Activated CD4-positive, alpha-beta T cell treated with anti-CD3 and anti-CD28 coated beads for 24 hours (primary cell): ENCODE results near the gene CAMSAP2.

Source experiments
- DNase-seq, 2 donors: peaks; one replicate each; pipeline ENCODE4 v3.0.0-alpha.2; 2020; ENCODE audit warnings: low read depth in 2 of 2

The CAMSAP2 gene

DNA sequence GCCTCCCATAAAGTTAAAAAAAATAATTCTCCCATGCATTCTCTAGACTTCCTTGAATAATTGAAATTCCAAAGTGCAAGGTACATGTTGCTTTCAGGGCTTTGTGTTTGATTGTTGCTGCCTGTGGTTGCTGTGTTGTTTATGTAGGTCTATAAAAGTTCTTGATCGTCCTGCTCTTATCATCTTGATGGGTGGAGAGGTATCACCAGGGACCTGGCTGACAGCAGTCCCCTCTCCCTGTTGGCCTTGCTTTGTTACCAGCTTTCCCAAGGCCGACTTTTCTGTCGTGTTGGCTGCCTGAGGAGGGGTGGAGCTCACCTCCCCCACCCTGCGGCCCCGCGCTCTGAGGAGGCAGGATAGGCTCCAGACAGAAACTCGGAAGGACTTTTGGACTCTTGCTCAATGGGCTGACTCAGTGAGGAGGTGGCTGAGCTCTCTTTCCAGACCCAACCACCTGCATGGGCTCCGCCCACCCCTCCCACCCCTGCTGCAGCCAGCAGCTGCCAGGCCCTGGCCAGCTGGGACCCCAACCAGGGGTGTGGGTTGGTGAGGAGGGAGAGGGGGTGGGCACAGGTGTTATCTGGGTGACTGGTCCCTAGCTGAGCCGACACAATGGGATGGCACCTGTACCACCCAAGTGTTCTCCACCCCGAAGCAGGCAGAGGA, 158.0 kb downstream of the CAMSAP2 start:
- DNase-seq: no peak

DNA sequence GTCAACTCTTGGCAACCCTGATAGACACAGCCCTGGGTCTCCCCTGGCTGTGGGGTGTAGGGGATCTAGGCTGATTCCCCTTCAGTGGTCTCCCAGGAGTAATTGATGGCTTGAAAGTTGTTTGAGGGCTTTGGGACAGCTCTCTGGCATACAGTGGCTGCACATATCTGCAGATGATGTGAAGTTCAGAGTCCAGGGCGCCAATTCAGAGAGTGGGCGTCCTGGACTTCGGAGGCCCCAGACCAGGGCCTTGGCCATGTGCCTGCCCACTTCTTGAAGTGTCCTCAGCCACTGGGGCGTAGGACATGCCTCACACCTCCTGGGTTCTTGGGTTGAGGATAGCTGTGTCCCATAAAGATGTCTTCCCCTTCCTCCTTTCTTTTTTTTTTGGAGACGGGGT, 158.6 kb downstream of the CAMSAP2 start:
- DNase-seq: no peak

DNA sequence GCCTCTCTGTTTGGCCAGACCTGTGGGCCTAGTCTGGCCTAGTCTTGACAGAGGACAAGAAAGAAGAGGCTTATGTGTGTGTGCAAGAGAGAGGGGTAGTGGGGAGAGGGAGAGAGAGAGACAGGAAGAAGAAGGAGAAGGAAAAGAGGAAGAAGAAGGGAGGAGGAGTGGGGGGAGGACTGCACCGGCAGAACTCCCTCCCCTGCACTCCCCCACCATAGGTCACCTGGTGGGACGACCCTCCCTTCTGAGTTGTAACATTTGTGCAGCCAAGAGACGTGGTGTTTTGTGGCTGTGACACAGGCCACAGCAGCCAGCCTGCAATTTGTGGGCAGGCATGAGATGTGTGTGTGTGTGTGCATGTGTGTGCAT, 160.3 kb downstream of the CAMSAP2 start:
- no peak for DNase-seq

DNA sequence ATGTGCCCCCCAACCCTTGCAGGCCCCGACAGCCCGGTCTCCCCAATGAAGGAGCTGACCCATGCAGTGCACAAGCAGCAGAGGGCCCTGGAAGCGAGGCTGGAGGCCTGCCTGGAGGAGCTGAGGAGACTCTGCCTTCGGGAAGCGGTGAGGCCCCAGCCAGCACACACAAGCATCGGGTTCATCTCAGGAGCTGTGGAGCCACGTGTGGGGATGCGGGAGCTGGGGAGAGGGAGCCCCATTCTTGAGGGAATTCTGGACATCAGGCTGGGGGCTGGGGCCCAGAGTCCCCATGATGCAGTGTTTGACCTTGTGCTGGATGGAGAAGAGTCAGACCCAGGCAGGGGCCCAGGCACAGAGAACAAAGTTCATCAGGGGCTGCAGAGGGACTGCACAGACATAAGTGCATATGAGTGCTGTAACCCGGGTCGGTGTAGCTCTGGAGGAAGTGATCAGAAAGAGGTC, 160.8 kb downstream of the CAMSAP2 start:
- DNase-seq: no peak

DNA sequence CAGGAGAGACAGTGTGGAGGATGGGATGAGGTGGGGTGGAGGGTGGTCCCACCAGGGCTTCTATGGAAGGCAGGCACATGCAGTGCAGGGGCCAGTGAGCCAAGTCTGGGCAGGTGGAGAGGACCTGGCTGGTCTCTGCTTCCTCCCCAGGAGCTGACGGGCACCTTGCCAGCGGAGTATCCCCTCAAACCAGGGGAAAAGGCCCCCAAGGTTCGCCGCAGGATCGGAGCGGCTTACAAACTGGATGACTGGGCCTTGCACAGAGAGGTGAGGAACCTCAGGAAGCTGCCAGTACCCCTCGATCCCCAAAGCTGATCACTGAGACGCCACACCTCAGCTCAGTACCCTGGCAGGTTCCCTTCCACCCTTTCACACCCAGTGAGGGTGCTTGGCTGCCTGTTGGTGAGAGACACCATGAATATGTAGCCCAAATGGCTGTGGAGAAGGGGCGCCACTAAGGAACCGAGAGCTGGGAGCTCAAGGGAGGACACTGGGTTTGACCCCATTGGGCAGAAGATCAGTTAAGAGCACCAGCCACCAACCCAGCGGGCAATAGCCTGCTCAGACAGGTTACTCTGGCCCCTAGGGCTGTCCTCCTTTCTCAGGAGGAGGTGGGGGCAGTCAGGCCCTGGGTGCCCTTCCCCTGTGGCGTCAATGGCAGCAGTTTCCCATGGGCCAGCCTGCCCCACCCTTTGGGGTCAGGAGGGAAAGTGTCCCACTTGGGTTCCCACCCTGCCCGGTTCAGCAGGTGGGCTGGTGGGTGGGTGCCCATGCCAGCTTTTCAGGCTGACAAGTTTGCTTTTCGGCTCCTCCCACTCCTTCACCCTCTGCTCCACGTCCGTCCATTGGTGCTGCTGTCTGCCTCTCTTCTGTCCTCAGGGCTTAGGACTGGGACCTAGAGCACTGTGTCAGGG, 161.5 kb downstream of the CAMSAP2 start:
- no peak for DNase-seq

DNA sequence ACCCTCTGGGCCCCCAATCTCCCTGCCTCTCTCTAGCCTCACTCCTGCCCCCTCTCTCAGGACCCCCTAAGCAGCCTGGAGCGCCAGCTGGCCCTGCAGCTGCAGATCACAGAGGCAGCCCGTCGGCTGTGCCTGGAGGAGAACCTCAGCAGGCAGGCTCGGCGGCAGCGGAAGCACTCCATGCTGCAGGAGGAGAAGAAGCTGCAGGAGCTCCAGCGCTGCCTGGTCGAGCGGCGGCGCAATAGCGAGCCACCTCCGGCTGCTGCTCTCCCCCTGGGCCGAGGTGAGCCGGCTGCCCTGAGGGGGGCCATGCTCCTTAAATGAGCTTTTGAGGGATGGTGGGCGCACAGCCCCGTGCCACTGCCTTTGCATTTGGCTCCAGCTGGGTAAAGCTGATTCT, 162.2 kb downstream of the CAMSAP2 start:
- DNase-seq: no peak

DNA sequence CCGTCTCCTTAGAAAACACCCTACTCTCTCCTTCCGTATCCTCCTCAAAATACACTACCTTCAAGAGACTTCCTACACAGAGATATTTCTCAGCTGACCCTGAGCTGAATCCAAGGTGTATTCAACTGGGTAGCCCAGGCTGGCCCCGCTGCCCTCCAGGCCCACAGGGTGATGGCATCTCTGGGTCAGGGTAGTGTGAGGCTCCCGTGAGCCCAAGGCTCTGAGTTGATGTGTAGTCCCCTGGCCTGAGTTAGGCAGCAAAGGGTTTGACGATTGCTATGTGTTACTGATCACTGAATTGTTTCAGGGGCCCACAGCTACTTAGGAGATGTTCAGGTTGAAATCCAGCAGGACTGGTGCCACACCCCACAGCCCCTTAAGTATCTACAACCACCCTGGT, 162.7 kb downstream of the CAMSAP2 start:
- DNase-seq: no peak

DNA sequence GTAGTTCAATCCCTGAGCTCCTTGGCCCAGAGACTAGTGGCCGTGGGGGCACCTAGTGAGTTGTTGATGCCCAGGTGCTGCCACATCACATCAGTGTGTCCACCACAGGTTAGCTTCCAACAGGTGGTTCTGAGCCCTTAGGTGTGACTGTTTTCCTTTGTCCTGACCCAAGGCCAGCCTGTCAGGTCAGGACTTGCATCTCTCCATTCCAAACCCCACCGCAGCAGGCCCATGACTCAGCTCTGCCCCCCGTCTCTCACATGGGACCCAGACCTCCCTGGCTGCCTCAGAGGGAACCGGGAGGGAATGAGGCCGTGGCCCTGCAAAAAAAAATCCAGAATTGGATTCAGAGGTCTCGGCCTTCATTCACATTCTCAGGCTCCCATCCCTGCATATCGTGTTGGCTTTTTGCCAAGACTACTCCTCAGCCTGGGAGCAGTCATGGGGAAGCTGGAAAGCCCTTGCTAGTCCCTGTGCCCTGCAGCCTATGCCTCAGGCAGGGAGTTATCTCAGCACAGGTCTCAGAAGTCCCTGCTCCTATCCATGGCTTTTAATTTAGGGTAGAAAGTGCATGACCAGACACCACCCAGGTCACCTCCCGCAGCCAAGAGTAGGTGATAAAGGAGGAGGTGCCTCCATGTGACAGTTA, 163.2 kb downstream of the CAMSAP2 start:
- no peak for DNase-seq

DNA sequence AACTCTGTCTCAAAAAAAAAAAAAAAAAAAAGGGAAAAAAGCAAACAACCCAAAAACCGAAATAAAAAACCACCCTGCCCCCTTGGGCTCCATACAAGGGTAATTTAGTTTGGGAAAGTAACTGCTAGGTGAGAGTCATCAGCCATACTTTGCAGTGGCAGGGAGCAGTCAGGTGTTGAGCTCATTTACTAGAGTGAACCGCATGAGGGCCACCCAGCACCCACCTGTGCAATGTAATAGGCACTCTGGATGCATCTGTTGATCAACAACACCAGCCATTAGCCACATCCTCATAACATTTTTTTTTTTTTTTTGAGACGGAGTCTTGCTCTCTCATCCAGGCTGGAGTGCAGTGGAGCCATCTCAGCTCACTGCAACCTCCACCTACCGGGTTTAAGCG, 165.1 kb downstream of the CAMSAP2 start:
- DNase-seq: no peak

DNA sequence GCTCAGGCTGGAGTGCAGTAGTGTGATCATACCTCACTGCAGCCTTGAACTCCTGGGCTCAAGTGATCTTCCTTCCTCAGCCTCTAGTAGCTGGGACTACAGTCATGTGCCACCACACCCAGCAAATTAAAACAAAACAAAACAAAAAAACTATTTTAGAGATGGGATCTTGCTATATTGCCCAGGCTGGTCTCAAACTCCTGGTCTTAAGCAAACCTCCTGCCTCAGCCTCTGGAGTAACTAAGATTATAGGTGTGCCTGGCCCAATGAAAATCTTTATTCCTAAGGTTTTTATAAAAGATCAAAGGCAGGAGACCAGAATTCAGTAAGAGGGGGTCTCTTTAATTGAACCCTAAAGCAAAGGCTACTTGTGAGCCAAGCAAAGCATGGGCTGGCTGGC, 166.1 kb downstream of the CAMSAP2 start:
- no peak for DNase-seq

DNA sequence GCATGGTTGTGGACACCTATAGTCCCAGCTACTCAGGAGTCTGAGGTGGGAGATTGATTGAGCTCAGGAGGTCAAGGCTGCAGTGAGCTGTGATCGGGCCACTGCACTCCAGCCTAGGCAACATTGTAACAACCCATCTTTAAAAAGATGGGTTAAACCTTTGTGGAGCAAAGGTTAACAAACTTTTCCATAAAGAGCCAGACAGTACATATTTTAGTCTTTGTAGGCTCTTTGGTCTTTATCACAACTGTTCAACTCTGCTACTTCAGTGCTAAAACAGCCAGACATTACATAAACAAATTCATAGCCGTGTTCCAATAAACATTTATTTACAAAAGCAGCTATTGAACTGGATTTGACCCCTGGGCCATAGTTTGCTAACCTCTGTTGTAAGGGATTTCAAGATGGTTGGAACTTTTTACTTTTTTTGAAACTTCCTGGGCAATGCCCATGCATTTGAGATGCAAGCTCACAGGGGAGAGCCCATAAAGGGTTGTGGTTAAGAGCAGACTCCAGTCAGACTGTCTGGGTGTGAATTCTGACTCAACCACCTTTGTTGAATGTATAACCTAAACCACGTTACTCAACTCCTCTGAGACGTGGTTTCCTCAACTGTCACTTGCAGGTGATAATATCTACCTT, 166.8 kb downstream of the CAMSAP2 start:
- peak in 1 of 2 donors; percentile 45 for DNase-seq

DNA sequence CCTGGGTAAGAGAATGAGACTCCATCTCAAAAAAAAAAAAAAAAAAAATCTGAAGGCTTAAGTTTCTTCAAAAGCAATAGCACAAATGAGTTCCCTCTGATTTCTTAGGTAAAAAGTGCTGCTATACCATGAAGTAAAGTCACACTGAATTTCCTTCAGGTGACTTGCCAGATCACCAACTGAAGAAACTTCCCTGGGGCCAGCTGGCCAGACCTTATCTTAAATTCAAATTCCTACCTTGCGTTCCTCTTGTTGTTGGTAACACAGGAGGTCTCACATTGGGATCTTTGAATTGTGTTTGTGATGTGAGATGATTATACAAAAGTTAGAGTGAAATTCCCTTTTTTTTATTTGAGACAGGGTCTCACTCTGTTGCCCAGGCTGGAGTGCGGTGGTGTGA, 167.8 kb downstream of the CAMSAP2 start:
- DNase-seq: no peak

DNA sequence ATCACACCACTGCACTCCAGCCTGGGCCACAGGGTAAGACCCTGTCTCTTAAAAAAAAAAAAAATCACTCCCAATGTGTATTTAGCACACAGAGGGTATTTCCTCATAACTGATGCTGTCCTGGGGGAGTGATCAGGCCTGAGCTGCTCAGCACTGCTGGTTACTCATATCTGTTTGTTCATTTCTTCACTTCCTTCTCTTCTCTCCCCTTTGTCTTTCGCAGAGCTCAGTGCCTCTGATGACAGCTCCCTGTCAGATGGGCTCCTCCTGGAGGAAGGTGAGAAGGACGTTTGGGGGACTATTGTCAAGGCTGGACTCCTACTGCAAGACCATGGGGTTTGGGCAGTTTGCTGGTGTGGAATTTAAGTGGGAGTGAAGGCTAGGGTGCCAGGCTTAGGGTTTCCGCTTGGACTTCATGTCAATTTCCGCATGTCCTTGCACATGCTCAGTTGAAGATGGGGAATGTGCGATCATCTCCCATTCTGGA, 169.0 kb downstream of the CAMSAP2 start:
- DNase-seq: no peak

DNA sequence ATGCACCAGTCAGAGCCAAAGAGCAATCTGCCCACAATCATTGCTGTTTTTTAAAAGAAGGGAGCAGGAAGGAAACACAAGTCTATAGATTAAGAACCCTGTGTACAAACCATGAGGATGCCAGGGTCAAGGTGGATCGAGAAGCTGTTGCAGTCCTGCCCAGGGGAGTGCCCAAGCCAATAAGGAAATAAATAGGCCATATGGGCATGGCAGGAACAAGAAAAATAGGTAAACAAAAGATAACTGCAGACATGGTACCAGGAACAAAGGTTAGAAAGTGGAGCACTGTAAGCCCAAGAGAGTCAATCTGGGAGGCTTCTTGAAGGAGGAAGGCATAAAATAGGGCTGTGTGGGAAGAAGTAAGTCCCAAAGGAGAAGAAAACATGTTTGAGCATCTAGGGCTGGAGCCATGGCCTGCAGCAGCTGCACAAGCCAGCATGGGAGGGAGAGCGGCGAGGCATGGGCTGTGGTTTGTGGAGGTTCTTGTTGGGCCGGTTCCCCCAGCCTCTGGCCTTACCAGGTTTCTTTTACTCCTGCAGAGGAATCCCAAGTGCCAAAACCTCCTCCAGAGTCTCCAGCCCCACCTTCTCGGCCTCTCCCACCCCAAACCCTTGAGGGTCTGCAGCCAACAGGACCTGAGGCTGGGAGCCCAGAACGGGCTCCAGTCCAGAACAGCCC, 169.6 kb downstream of the CAMSAP2 start:
- DNase-seq: no peak

DNA sequence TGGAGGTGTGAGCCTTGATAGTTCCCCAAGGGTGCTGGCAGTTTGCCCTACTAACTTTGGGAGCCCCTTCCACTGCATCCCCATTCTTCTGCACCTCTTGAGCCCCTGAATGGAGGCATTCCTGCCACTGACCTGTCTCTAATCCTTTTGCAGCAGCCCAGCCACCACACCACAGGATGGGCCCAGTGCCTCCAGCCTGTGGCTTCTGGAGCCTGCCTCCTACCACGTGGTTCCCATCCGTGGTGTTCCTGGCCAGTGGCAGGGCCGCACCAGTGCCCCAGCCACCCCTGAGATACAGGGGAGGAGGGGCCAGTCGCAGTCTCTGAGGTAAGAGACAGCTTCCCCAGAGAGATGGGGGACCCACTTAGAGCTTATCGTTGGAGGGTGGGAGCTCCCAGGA, 170.4 kb downstream of the CAMSAP2 start:
- no peak for DNase-seq

DNA sequence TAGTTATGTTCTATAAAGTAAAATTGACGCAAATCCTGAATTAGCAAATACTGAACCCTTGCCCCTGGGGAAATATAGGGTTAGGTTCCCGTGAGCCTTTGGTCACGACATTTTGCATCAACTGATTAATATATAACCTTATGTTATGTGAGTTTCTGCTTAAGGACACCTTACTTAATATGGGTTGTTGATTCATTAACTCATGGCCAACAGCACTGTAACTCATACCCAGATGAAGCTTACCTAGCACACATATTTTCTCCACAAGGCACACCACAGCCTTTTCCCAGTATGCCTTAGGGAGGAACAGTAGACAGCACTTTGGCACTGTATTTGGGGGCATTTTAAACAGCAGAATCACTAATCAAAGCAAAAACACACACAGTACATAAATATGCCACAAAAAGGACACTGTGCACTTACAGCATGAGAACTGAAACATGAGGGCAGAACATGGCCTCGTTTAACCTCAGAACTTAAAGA, 171.1 kb downstream of the CAMSAP2 start:
- DNase-seq: no peak
